Measurements from ENCODE around the gene SYPL2.
A peak's percentile ranks its signal among the peaks of the same experiment; 100 is the strongest.
"Not testable (repeated sequence)": the region's sequence is repeated elsewhere in the genome, so short reads cannot be mapped to it uniquely, and the experiment has no call there.

SYPL2 gene

GRCh38 chr1:109473284-109474057 is 7.1 kb downstream of the SYPL2 start:
- not testable (repeated sequence) for DNase-seq

GRCh38 chr1:109474697-109475096 is 8.4 kb downstream of the SYPL2 start:
- no peak for DNase-seq

GRCh38 chr1:109475261-109475660 is 8.9 kb downstream of the SYPL2 start:
- DNase-seq = no peak

GRCh38 chr1:109476825-109477224 is 10.5 kb downstream of the SYPL2 start:
- no peak for DNase-seq

GRCh38 chr1:109477821-109478220 is 11.5 kb downstream of the SYPL2 start:
- no peak for DNase-seq

GRCh38 chr1:109478806-109479205 is 12.5 kb downstream of the SYPL2 start:
- no peak for DNase-seq

- no peak for DNase-seq
These were observed 13.0 kb downstream of the SYPL2 start for GRCh38 chr1:109479311-109479710.

GRCh38 chr1:109479901-109480300 is 13.6 kb downstream of the SYPL2 start:
- DNase-seq = no peak

GRCh38 chr1:109481646-109482045 is 15.3 kb downstream of the SYPL2 start:
- no peak for DNase-seq

- no peak for DNase-seq
These were observed 15.9 kb downstream of the SYPL2 start for GRCh38 chr1:109482242-109482641.

GRCh38 chr1:109482791-109483671 is 16.7 kb downstream of the SYPL2 start:
- DNase-seq = peak; percentile 74

- DNase-seq = peak; percentile 86
These were observed 17.5 kb downstream of the SYPL2 start, which contains the start of gene ATXN7L2 for GRCh38 chr1:109483672-109484518. Gene ATXN7L2, plus strand, starts transcription at chr1:109483905. Its CDS starts 49 bp downstream, at chr1:109483954.

GRCh38 chr1:109484519-109484975 is 18.2 kb downstream of the SYPL2 start:
- DNase-seq = no peak

GRCh38 chr1:109485001-109485400 is 18.7 kb downstream of the SYPL2 start:
- no peak for DNase-seq

GRCh38 chr1:109487261-109487660 is 20.9 kb downstream of the SYPL2 start:
- DNase-seq = no peak

GRCh38 chr1:109488201-109488600 is 21.9 kb downstream of the SYPL2 start:
- DNase-seq = no peak

- no peak for DNase-seq
These were observed 22.4 kb downstream of the SYPL2 start for GRCh38 chr1:109488696-109489095.

GRCh38 chr1:109490029-109490933 is 23.9 kb downstream of the SYPL2 start:
- peak; percentile 15 for DNase-seq

- no peak for DNase-seq
These were observed 24.6 kb downstream of the SYPL2 start for GRCh38 chr1:109490934-109491302.

- DNase-seq = no peak
These were observed 25.0 kb downstream of the SYPL2 start for GRCh38 chr1:109491372-109491771.

GRCh38 chr1:109492779-109493178 is 26.4 kb downstream of the SYPL2 start:
- no peak for DNase-seq

GRCh38 chr1:109493227-109493626 is 26.9 kb downstream of the SYPL2 start:
- DNase-seq = no peak

All from NCI-H2171 (cell line).